SK-N-MC (cell line): ENCODE results near the gene EVI5L.
"Not testable (repeated sequence)": the region's sequence is repeated elsewhere in the genome, so short reads cannot be mapped to it uniquely, and the experiment has no call there.

Experiments
- DNase-seq: peaks from one replicate; pipeline ENCODE4 v3.0.0-alpha.2; 2011; ENCODE audit warnings: low read depth, low spot score
- H3K27ac ChIP-seq: fragments of 200-600 bp; sonication (generic); 2 replicates; pipeline ENCODE4 v1.5.1; 2016; ENCODE audit warnings: mixed run types
- H3K36me3 ChIP-seq: fragments of 200-600 bp; sonication (generic); 2 replicates; pipeline ENCODE4 v1.6.1; 2017; ENCODE audit warnings: antibody characterized with exemption, low read length, mixed read lengths; ENCODE audit not compliant: insufficient read depth
- H3K4me3 ChIP-seq: fragments of 200-600 bp; sonication (generic); 2 replicates; pipeline ENCODE4 v1.5.1; 2016
- H3K9ac ChIP-seq: fragments of 200-600 bp; sonication (generic); 2 replicates; pipeline ENCODE4 v1.8.0; 2017; ENCODE audit warnings: mixed run types, mixed read lengths; ENCODE audit not compliant: insufficient read length
- H3K9me3 ChIP-seq: fragments of 200-600 bp; sonication (generic); 2 replicates; pipeline ENCODE4 v1.6.1; 2017; ENCODE audit warnings: low read depth, mild to moderate bottlenecking, antibody characterized with exemption, low read length, moderate library complexity, mixed read lengths
- EZH2 ChIP-seq: fragments of 200-600 bp; sonication (generic); IDR thresholded peaks from one replicate; pipeline ENCODE4 v1.6.1; 2017; ENCODE audit warnings: antibody characterized with exemption
- FOXP2 ChIP-seq: optimal IDR thresholded peaks from 2 replicates; pipeline ENCODE3; 2011; ENCODE audit warnings: mild to moderate bottlenecking, moderate library complexity; ENCODE audit not compliant: insufficient read depth; ENCODE audit errors: extremely low read length, control extremely low read depth
- POLR2AphosphoS5 ChIP-seq: IDR thresholded peaks from 2 replicates; pipeline ENCODE4 v1.6.1; 2012; ENCODE audit warnings: mild to moderate bottlenecking, low read depth, low read length, borderline replicate concordance

The EVI5L gene

GRCh38 chr19:7790416-7790815 is 39.6 kb upstream of the EVI5L start:
- Histone ChIP-seq H3K36me3 (no peaks in the 10 kb centered on the region), H3K9me3 (no peaks in the 10 kb centered on the region), H3K27ac (no peak overlapping the region), H3K4me3 (no peak overlapping the region), H3K9ac (no peak overlapping the region)
- TF ChIP-seq POLR2AphosphoS5 = no peak
- TF ChIP-seq FOXP2 = no peak
- no peak for TF ChIP-seq EZH2
- DNase-seq = no peak

DNA sequence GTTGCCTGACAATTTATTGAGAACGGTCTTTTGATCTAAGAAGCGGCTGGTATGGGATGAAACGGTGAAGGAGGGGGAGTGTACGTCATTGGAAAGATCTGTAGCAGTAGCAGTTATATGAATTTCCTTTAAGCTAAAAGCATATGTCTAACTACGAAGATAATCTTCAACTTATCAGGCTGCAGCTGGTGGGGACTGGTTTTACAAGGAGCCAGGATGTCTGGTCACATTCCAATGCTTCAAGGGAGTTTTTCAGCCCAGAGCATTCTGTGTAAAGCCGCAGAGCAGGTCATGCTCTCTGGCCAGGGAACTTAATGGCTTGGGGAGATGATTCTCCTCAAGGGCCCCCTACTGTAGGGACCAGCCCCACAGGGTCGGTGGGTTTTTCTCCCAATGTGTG is 37.7 kb upstream of the EVI5L start:
- H3K4me3 ChIP-seq = no peak overlapping the region
- DNase-seq = no peak
- no peak overlapping the region for H3K27ac ChIP-seq
- H3K36me3 ChIP-seq = no peaks in the 10 kb centered on the region
- H3K9ac ChIP-seq = no peak overlapping the region
- H3K9me3 ChIP-seq = no peaks in the 10 kb centered on the region
- TF ChIP-seq FOXP2 = no peak
- no peak for TF ChIP-seq POLR2AphosphoS5
- no peak for TF ChIP-seq EZH2

GRCh38 chr19:7792701-7793100 is 37.3 kb upstream of the EVI5L start:
- DNase-seq, H3K4me3 ChIP-seq, H3K36me3 ChIP-seq, H3K9ac ChIP-seq, H3K9me3 ChIP-seq, H3K27ac ChIP-seq: not testable (repeated sequence)

GRCh38 chr19:7793493-7793892 is 36.5 kb upstream of the EVI5L start:
- TF ChIP-seq POLR2AphosphoS5 (no peak), FOXP2 (no peak), EZH2 (no peak)
- Histone ChIP-seq H3K27ac (no peak overlapping the region), H3K9ac (no peak overlapping the region), H3K4me3 (no peak overlapping the region), H3K9me3 (no peaks in the 10 kb centered on the region), H3K36me3 (no peaks in the 10 kb centered on the region)
- no peak for DNase-seq

DNA sequence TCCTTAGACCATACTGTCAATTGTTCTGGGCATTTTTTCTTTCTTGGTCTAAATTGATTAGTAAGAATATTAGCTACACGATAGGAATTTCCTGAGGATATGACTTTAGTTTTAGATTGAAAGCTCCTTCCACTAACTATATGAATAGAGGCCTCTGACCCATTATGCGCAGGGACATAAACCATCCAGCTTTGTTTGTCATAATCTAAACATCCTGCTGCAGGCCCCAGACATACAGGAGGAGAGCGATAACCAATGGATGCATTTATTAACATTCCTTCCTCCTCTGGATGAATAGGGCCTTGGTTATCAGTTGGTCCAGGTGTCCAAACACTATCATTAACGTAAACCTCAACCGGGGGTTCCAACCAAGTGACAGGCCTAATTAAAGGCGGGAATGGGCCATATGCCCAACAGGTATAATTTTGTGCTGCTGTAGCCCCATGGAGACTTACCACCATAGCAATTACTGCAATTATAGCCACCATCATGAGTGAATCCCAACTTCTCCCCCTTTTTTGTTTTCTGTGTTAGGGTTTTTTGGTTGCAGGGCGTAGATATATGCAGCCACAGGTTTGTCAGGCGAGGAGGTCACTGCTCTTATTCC is 34.4 kb upstream of the EVI5L start:
- Histone ChIP-seq H3K4me3 (no peak overlapping the region), H3K9ac (no peak overlapping the region), H3K9me3 (no peaks in the 10 kb centered on the region), H3K36me3 (no peaks in the 10 kb centered on the region), H3K27ac (no peak overlapping the region)
- DNase-seq = no peak
- TF ChIP-seq FOXP2 (no peak), EZH2 (no peak), POLR2AphosphoS5 (no peak)

DNA sequence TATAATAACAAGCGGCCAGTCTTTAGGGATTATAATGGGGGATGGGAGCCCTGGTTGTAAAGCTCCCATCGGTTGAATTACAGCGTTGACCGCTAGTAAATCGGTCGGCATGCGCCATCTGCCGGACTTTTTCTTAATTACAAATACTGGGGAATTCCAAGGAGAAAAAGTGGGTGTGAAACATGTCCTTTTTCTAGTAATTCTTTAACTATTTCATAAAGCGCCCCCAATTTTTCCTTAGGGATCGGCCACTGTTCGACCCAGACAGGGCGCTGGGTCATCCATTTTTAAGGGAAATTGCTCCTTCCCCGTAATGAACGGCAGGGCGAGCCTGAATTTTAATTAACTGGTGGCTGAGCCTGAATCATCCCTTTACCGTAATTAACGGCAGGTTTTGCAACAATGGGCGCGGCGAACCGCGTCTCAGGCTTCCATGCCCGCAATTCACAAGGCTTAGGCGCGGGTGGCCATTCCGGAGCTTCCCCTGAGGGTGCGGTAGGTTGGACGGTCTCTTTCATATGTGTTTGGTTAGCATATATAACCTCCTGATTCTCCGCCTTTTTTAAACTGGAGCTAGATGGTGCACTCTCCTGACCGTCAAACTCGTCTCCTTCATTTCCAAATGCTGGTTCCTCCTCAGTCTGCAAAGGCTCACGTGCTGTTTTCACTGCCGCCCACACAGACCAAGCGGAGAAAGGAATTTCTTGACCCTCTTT is 30.2 kb upstream of the EVI5L start:
- H3K9me3 ChIP-seq = no peaks in the 10 kb centered on the region
- H3K27ac ChIP-seq = no peak overlapping the region
- peak overlapping the region; percentile 65 for H3K4me3 ChIP-seq
- H3K36me3 ChIP-seq = no peaks in the 10 kb centered on the region
- no peak overlapping the region for H3K9ac ChIP-seq
- DNase-seq = no peak
- no peak for TF ChIP-seq FOXP2
- TF ChIP-seq EZH2 = no peak
- TF ChIP-seq POLR2AphosphoS5 = no peak

- TF ChIP-seq EZH2 (no peak), POLR2AphosphoS5 (no peak), FOXP2 (no peak)
- no peak for DNase-seq
- Histone ChIP-seq H3K9me3 (no peaks in the 10 kb centered on the region), H3K27ac (no peak overlapping the region), H3K36me3 (no peaks in the 10 kb centered on the region), H3K4me3 (no peak overlapping the region), H3K9ac (no peak overlapping the region)
These were observed 28.9 kb upstream of the EVI5L start for GRCh38 chr19:7801020-7801570.

DNA sequence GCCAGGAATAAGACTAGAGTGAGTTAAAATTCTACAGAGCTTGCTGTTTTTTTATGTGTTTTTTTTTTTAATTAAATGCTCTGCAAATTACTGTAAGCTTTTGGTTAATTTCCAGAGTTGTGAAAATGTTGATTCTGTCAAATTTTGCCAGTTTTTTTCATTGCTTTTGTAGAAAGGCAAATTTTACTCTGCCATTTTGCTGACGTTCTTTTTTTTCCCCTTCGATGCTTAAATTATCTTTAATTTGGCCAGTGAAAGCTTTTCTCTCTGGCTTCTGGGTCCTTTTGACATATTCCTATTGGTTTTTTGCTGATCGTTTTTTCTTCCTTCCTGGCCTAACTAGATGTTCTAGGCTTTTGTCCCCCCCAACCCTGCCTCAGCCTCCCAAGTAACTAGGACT is 23.8 kb upstream of the EVI5L start:
- no peak for DNase-seq
- no peak for TF ChIP-seq EZH2
- no peak for TF ChIP-seq POLR2AphosphoS5
- no peak for TF ChIP-seq FOXP2
- Histone ChIP-seq H3K27ac (no peak overlapping the region), H3K9me3 (no peaks in the 10 kb centered on the region), H3K36me3 (no peaks in the 10 kb centered on the region), H3K4me3 (no peak overlapping the region), H3K9ac (no peak overlapping the region)
